Suprapubic skin (tissue), 4 donors: ENCODE results near the gene NFIB.

Source experiments
- POLR2A ChIP-seq, 2 donors: fragments of 450-650 bp; IDR thresholded peaks; one replicate each; pipeline ENCODE4 v1.6.1; 2017; ENCODE audit warnings: antibody characterized with exemption in 2 of 2, mild to moderate bottlenecking in 2 of 2, moderate library complexity in 2 of 2
- POLR2AphosphoS5 ChIP-seq, 3 donors: sonication (generic); formaldehyde crosslinking; IDR thresholded peaks; one replicate each; pipeline ENCODE4 v1.6.1; 2017; ENCODE audit warnings: antibody characterized with exemption in 3 of 3

- no peak for TF ChIP-seq POLR2A (IDR thresholded peaks at IDR 0.05)
- TF ChIP-seq POLR2AphosphoS5 (IDR thresholded peaks at IDR 0.05), result no peak
Measured at GRCh38 chr9:14248149-14248548, 65.8 kb downstream of the NFIB start.
